NCI-H2107 (cell line): ENCODE data around the gene PLD4.

Experiments used
- DNase-seq: peaks from one replicate; lab custom pipeline; 2025; lab: John Stamatoyannopoulos, UW

PLD4 gene

GRCh38 chr14:104956290-104956890 lies 31.7 kb downstream of the PLD4 start:
- no peak for DNase-seq

- DNase-seq, result no peak
These were observed 32.8 kb downstream of the PLD4 start for GRCh38 chr14:104957146-104958113.

DNA sequence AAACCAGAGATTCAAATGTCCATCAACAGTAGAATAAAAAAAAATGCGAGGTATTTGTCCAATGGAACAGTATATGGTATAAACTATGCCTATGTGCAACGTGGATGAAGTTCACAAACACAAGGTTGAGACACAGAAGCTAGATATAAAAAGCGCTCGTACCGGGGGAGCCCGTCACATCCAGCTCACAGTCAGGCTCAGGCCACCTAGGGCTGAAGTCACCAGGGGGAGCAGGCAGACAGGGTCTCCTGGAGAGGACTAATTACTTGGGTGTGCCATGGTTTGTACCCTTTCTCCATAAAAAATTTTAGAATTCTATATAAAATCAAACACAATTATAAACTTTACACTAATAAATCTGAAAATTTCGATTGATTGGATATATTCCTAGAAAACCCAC lies 39.9 kb downstream of the PLD4 start:
- no peak for DNase-seq

DNA sequence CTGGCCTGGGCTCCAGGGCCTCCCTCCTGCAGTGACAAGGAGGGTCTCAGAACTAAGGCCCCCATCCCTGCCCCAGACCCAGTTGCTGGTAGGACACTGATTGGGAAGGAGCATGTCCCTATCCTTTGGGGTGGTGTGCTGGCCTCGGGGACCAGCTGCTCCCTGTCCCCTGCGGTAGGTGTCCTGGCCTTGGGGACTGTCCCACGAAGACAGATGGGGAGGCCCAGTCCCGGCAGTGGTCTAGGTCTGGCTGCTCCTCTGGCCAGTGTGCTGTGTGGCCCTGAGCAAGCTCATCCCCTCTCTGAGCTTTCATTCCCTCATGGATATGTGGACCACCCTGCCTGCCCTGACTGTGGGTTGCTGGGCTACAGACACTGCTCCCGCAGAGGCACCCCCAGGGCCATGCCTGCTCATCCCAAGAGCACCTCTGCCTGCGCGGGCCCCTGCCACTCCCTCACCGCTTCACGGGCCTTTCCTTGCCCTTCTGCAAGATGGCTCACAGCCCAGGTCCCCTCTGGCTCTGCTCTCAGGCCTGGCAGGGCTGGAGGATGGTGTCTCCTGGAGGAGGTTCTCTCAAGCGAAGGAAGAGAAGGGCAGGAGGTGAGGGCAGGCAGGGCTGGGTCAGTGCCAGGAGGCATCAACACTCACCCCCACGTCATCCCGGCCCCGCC lies 41.0 kb downstream of the PLD4 start:
- DNase-seq, result no peak

DNA sequence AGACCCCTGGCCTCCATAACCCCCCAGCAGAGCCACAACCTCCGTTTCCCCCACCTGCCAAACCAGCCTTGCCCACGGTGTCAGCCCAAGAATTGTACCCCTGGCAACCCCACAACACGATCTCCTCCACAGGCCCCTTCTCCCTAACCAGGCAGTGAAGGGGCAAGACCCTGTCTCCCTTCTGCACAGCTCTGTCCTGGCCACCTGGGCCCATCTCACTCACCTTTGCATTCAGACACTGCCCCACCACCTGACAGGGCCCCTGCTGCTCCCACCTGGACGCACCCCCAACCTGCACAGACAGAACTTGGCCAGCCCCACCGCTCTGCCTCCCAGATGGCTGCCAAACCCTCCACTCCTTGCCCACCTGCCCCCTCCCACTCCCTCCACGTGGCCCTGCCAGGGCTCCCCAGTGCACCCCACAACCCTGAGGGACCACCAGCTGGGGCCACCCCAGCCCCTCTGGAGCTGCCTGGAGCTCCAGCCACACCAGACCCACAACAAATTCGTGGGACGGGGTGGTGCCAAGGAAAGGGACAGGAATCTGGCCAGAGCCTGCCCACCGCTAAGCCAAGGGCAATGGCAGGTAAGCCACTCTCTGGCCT lies 41.7 kb downstream of the PLD4 start:
- no peak for DNase-seq

DNA sequence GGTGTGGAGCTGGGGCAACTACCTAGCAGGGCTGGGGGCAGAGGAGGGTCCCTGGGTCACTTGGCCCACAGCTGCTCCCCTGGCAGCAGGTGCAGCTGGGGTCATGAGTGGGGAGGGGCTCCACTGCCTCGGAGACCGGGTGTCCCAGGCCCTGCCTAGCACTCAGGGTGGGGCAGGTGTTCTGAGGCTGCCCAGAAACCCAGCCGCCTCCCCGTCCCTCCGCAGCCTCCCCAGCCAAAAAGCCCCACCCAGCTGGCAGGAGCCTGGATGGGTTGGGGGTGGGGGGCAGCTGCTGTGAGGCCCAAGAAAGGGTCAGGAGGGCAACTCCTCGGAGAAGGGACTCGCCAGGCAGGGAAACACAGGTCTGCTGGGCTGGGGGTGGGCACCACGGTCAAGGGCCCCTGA lies 42.3 kb downstream of the PLD4 start:
- no peak for DNase-seq

GRCh38 chr14:104967386-104968152 lies 42.9 kb downstream of the PLD4 start:
- DNase-seq, result no peak

DNA sequence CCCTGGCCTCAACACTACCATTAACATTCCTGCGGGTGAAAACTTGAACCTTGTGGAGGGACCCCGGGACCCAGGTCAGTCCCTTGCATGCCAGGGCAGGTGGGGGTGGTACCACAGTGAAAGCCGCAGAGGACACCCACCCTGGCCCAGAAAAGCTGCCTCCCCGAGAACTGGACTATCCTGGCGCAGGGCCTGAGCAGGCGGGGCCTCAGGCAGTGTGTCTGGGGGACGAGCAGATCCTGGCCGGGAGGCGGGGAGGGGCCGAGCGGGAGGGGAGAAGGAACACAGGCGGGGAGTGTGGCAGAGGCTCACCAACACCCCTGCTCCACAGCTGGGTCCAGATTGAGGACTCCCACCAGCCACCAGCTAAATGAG lies 43.5 kb downstream of the PLD4 start:
- DNase-seq, result no peak

DNA sequence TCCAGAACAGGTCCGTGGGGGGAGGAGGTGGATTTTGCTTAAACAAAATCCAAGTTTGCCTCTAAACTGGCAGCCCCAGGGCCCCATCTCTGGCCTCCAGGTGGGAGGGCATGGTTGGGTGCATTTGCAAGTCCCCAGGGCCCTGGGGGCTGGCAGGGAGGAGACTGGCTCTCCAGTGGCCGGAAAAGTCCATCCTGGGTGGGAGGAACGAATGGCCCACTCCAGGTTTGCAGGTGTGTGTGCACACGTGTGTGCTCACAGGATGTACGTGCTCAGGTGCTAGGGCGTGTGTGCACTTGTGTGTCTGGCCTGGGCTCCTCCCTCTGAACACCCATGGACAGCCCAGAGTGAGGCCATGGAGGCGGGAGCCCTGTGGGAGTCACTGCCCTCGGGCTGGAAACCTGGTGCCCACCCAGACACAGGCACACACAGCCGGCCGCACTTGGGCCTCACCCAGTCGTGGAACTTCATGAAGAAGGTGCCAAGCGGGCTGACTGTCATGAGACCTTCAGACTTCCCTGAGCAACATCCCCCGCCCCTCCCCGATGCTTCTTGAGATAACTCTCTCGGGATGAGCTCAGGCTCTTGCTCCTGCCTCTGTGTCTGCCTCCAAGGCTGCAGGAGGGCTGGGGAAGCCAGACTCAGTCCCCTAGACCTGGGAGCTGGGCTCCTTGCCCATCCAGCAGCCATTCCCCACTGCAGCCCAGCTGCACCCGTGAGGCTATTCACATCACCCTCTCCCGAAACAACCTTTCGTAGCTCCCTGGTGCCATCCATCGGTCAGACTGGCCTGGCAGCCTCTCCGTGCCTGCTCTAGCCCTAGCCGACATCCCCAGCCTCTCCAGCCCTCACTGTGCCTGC lies 44.1 kb downstream of the PLD4 start:
- DNase-seq, result no peak

DNA sequence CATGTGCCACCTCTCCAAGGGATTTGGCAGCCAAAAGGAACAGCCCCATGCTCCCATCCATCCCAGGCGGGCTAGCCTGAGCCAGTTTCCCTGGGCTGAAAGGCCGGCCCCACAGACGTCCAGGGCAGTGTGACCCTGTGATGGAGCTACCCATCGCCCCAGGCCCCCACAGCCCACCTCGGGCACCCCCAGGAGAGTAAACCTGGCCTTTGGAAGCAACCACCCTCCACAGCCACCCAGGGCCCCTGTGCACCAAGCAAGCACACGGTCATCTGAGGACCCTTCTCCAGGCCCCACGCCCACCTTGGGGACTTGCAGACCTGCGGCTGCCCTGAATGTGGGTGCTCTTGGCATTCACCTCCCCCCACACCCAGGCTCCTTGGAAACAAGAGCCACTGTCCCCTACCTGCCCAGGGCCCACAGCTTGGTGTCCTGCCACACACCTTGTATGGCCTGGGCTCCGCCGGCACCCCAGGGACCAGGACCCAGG lies 45.1 kb downstream of the PLD4 start:
- DNase-seq, result no peak

DNA sequence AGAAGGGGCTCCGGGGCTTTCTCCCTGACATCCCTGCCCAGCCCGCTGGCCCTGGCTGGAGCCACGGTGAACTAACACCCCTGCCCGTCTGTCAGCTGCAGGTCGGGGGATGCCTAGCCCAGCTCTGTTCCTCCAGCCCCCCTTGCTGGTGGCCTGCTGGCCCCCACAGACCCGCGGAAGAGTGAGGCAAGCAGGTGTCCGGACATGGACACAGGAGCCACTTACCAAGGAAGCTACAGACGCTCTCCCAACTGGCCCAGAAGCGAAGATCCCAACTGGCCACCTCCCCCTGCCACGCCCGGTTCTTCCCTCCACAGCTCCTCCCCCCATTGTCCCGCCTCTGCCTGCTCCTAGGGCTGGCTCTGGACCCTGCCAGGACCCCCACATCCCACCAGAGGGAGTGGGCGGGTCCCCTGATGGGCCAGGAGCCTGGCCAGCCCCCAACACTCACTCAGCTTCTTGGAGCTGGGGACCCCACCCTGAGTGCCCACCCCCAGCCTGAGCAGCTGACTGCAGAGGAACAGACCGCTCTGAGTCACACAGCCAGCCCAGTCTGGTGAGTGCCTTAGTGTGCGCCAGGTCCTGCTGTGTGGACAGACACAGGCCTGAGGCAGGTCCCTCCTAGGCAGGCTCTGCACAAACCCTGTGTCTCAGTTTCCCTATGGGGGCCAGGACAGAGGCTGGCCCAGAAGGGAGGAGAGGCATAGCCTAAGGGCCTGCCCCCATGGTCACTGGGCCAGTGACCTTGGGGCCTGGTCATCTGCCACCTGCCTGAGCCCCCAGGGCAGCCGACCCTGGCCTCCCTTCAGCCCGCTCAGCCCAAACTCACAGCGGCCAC lies 45.8 kb downstream of the PLD4 start:
- no peak for DNase-seq

DNA sequence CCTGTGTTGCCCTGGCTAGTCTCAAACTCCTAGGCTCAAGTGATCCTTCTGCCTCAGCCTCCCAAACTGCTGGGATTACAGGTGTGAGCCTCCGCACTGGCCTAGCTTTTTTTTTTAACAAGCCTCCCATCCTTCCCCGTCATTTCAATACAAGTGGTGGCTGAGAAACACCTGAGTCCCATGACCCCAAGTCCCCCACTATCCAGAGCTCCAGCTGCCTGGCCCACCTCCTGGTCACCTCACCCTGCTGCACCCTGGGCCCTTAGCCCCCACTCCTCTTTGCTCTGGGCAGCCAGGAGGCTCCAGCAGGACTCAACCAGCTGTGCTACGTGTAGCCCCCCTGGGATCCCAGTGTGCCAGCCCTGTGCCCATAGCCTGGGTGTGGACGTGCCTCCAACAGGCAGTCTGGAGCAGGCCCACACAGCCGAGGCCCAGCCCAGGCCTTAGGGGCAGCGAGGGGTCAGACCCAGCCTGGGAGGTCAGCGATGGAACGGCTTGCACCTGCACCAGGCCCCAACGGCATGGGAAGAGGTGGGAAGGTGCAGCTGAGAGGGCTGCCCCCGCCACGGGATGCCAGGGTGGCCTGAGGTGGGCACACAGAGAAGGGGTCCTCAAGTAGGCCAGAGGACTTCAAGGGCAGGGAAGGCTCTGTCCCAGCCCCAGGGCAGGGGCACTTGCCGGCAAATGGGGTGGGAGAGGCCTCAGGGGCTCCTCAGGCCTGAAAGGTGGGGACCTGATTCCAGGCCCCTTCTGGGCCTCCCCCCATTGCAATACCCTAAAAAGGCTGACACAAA lies 47.0 kb downstream of the PLD4 start:
- no peak for DNase-seq

- peak; percentile 68 for DNase-seq
These were observed 47.8 kb downstream of the PLD4 start for GRCh38 chr14:104972301-104973134.

- peak; percentile 38 for DNase-seq
These were observed 48.4 kb downstream of the PLD4 start for GRCh38 chr14:104973135-104973384.

- DNase-seq, result no peak
These were observed 48.9 kb downstream of the PLD4 start for GRCh38 chr14:104973385-104974145.

- DNase-seq, result no peak
These were observed 49.5 kb downstream of the PLD4 start for GRCh38 chr14:104974146-104974541.

DNA sequence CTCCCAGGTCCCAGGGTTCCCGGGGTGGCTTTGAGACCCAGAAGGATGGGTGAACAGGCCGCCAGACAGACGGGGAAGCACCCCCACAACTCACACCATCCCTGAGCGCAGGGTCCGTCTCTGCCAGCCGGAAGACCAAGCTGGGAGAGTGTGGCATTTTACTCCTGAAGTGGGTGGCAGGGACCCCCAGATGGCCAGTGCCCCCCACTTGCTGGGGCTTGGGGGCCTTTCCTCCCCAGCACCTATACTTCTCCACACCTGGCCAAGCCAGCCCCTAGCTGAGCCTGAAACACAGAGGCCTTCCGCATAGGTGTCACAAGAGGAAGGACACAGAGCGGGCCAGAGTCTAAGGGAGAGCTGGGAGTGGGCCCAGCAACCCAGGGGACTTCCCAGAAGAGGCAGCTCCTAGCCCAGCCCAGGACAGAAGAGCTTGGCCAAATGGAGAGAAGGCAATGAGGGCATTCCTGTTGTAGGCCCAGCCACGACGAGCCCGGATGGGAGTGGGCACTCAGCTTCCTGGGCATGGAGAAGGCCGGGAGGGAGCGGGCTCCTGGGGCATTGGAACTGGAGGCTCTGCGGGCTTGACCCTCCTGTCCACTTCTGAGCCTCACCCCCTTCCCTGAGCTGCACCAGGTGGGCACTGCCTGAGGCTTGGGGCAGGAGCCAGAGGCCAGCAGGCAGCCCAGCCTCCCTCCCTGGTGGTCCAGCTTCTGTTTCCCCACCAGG lies 50.1 kb downstream of the PLD4 start:
- no peak for DNase-seq
